Lower leg skin (tissue), 4 donors: ENCODE results near the gene CHRDL1. TPM values are rescaled to one million over a fixed set of nuclear protein-coding genes. Genes with fewer than 3 reads are reported as not detected.

Experiments
- DNase-seq, 2 donors: peaks; one replicate each; pipeline ENCODE4 v3.0.0-alpha.2; 2019; ENCODE audit warnings: low spot score in 2 of 2
- H3K4me3 ChIP-seq: fragments of 200-600 bp; sonication (generic); 2 replicates; pipeline ENCODE4 v1.5.1; 2017; ENCODE audit warnings: mild to moderate bottlenecking, low read depth; ENCODE audit not compliant: poor library complexity, severe bottlenecking
- POLR2A ChIP-seq, 2 donors: fragments of 450-650 bp; IDR thresholded peaks; one replicate each; pipeline ENCODE4 v1.6.1; 2016 to 2017; ENCODE audit warnings: antibody characterized with exemption in 2 of 2, mild to moderate bottlenecking in 1 of 2, moderate library complexity in 1 of 2
- WGBS, 2 donors: methylation state at CpG; one replicate each; pipeline ENCODE4 v1.1.5; 2018; 5-methylcytosine and 5-hydroxymethylcytosine counted together
- intact Hi-C: fragments of 100-400 bp; cut with DNase I; formaldehyde crosslinking; loops from one replicate; pipeline ENCODE4 v1.15.0; 2023; ENCODE audit warnings: low total_unique reads
- total RNA-seq, 4 donors: library from RNA; depleted of rRNA; stranded (reverse); fragments of >200 nt; gene quantifications; one replicate each; pipeline ENCODE4 v1.1.0, GENCODE V29; 2016
- TF ChIP-seq, protein P1 (sequence below), 3 donors: fragments of 450-650 bp; IDR thresholded peaks; one replicate each; pipeline ENCODE4 v1.5.1; 2016; ENCODE audit warnings: antibody characterized with exemption in 3 of 3, mild to moderate bottlenecking in 3 of 3, moderate library complexity in 2 of 3

CHRDL1 gene
- total RNA-seq, 4 donors from 2014 or later = 6.9 to 20.4 (median 17.7) TPM

GRCh38 chrX:110675886-110676285 lies 119.7 kb downstream of the CHRDL1 start:
- H3K4me3 ChIP-seq = no peak overlapping the region
- intact Hi-C loops = no loop called here
- DNase-seq = no peak
- TF ChIP-seq POLR2A (IDR thresholded peaks at IDR 0.05) = no peak
- TF ChIP-seq, protein P1, sequence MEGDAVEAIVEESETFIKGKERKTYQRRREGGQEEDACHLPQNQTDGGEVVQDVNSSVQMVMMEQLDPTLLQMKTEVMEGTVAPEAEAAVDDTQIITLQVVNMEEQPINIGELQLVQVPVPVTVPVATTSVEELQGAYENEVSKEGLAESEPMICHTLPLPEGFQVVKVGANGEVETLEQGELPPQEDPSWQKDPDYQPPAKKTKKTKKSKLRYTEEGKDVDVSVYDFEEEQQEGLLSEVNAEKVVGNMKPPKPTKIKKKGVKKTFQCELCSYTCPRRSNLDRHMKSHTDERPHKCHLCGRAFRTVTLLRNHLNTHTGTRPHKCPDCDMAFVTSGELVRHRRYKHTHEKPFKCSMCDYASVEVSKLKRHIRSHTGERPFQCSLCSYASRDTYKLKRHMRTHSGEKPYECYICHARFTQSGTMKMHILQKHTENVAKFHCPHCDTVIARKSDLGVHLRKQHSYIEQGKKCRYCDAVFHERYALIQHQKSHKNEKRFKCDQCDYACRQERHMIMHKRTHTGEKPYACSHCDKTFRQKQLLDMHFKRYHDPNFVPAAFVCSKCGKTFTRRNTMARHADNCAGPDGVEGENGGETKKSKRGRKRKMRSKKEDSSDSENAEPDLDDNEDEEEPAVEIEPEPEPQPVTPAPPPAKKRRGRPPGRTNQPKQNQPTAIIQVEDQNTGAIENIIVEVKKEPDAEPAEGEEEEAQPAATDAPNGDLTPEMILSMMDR (IDR thresholded peaks at IDR 0.05) = no peak
- 27 to 81% methylated on average over 1 of the region's 1 CpG for WGBS, 2 donors

DNA sequence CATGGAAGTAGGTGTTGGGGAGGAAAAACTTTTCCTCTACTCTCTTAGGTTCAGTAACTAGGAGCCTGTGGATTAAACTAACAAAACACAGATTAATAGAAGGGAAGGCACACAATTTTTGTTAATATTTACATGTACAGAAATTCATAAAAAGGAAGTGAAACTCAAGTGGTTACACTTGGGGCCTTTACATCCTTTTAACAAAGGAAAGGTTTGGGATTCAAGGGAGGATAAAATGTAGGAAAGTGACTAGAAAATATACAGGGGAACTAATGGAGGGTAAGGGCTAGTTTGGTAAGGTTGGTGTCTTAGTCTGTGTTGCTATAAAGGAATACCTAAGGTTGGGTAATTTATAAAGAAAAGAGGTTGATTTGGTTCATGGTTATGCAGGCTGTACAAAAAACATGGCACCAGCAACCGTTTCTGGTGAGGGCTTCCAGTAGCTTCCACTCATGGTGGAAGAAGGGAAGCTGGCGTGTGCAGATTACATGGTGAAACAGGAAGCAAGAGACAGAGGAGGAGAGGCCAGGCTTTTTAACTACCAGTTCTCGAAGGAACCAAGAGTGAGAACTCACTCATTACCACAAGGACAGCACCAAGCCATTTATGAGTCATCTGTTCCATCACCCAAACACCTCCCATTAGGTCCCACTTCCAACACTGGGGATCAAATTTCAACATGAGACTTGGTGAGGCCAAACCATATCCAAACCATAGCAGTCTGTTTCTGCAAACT lies 124.4 kb downstream of the CHRDL1 start:
- TF ChIP-seq POLR2A (IDR thresholded peaks at IDR 0.05) = no peak
- TF ChIP-seq, protein P1 (IDR thresholded peaks at IDR 0.05) = no peak
- intact Hi-C loops = no loop called here
- no peak overlapping the region for H3K4me3 ChIP-seq
- WGBS, 2 donors = 60% methylated on average over 3 of the region's 3 CpGs
- DNase-seq = no peak

GRCh38 chrX:110669572-110669971 lies 126.0 kb downstream of the CHRDL1 start:
- TF ChIP-seq, protein P1 (IDR thresholded peaks at IDR 0.05) = no peak
- TF ChIP-seq POLR2A (IDR thresholded peaks at IDR 0.05) = no peak
- intact Hi-C loops = no loop called here
- no peak overlapping the region for H3K4me3 ChIP-seq
- 29 to 82% methylated on average over 1 of the region's 1 CpG for WGBS, 2 donors
- DNase-seq = no peak

- H3K4me3 ChIP-seq = no peak overlapping the region
- DNase-seq = no peak
- 28 to 31% methylated on average over 6 of the region's 6 CpGs for WGBS, 2 donors
- TF ChIP-seq, protein P1 (IDR thresholded peaks at IDR 0.05) = no peak
- TF ChIP-seq POLR2A (IDR thresholded peaks at IDR 0.05) = no peak
- intact Hi-C loops = no loop called here
Observed at GRCh38 chrX:110667706-110668105, 127.9 kb downstream of the CHRDL1 start.

DNA sequence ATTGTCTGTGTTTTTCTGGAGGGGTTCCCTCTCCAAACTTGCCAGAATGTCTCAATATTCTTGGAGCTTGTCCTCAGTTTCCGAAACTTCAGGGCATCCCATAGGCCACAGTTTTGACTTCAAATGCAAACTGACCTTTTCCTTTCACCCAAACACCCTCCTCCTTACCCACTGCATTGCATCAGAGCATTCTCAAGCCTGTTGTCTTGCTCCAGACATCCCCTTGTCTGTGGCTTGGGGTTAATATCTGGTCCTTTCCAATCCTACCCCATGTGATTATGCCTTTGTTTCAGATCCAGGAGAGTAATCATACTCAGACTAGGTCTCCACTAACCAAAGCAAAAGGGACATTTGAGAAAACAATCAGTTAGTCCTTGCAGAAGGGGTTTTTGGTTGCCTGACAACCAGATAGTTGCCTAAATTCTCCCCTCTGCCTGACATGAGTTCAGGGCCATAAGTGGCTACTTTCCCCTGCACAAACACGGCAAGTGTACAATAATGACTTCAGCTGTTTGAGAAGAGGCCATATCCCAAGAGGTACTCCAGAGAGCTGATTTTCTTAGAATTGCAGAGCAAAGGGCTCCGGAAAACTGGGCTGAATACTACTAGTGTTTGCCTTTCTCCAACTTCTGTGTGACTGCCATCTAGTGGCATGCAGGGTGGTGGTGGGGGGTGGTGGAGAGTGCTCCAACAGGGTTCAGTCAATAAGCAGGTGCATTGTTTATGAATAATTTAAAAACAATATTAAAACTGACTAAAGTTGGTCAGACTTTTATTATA lies 130.2 kb downstream of the CHRDL1 start:
- no peak overlapping the region for H3K4me3 ChIP-seq
- DNase-seq = no peak
- no peak for TF ChIP-seq POLR2A (IDR thresholded peaks at IDR 0.05)
- TF ChIP-seq, protein P1 (IDR thresholded peaks at IDR 0.05) = no peak
- intact Hi-C loops = no loop called here
- 29% methylated on average over 3 of the region's 3 CpGs for WGBS, 2 donors
